Small intestine (tissue), 7 donors: Measurements from ENCODE around the gene TMEM178A. TPM values are rescaled to one million over a fixed set of nuclear protein-coding genes. Genes with fewer than 3 reads are reported as not detected.
"Not testable (repeated sequence)": the region's sequence is repeated elsewhere in the genome, so short reads cannot be mapped to it uniquely, and the experiment has no call there.

Source experiments
- DNase-seq, 2 donors: peaks; one replicate each; pipeline versions ENCODE4 v3.0.0 to v3.0.0-alpha.2; 2013
- FAIRE-seq: peaks from 2 replicates; lab custom pipeline; 2012; peaks lifted over from hg19 to GRCh38; lab: Jason Lieb, UNC
- H3K27ac ChIP-seq, 3 donors: one replicate each; pipeline ENCODE4 v1.5.1; 2013; ENCODE audit warnings: low read length in 2 of 3, mild to moderate bottlenecking in 2 of 3, control low read depth in 1 of 3, inconsistent platforms in 1 of 3, low read depth in 1 of 3, moderate library complexity in 1 of 3
- H3K27me3 ChIP-seq, 3 donors: one replicate each; pipeline ENCODE4 v1.6.1; 2013; ENCODE audit warnings: low read length in 3 of 3, inconsistent platforms in 1 of 3; ENCODE audit not compliant: control insufficient read depth in 3 of 3, insufficient read depth in 3 of 3
- H3K36me3 ChIP-seq, 3 donors: one replicate each; pipeline ENCODE4 v1.6.1; 2013; ENCODE audit warnings: low read length in 3 of 3, inconsistent platforms in 1 of 3, low read depth in 1 of 3, mild to moderate bottlenecking in 1 of 3, moderate library complexity in 1 of 3; ENCODE audit not compliant: control insufficient read depth in 3 of 3, insufficient read depth in 2 of 3
- H3K4me1 ChIP-seq, 3 donors: one replicate each; pipeline ENCODE4 v1.6.1; 2013; ENCODE audit warnings: low read length in 2 of 3, inconsistent platforms in 1 of 3, low read depth in 1 of 3, mild to moderate bottlenecking in 1 of 3, moderate library complexity in 1 of 3; ENCODE audit not compliant: control insufficient read depth in 3 of 3, insufficient read depth in 2 of 3
- H3K4me3 ChIP-seq, 3 donors: one replicate each; pipeline ENCODE4 v1.5.1; 2013; ENCODE audit warnings: low read length in 3 of 3, control low read depth in 1 of 3, inconsistent platforms in 1 of 3, low read depth in 1 of 3, mild to moderate bottlenecking in 1 of 3, moderate library complexity in 1 of 3
- H3K9me3 ChIP-seq, 2 donors: one replicate each; pipeline ENCODE4 v1.6.1; 2013; ENCODE audit warnings: low read depth in 1 of 2, low read length in 1 of 2; ENCODE audit not compliant: control insufficient read depth in 2 of 2, insufficient read depth in 1 of 2
- WGBS, 3 donors: extraction: QIAGEN DNeasy Blood & Tissue Kit; methylation state at CpG; one replicate each; pipeline ENCODE4 v1.1.7; 2013; 5-methylcytosine and 5-hydroxymethylcytosine counted together
- polyA plus RNA-seq, 4 donors: library from polyadenylated mRNA; stranded (reverse) in 3 of 4; unstranded in 1 of 4; fragments of 200-250 nt in 3 of 4; fragments of 120-200 nt in 1 of 4; gene quantifications; one replicate each; pipeline versions ENCODE4 v1.2.1 to v1.2.3, GENCODE V29; 2013
- donor health status: healthy with polysubstance abuse.
- donor health status: control.
- donor health status: control.
- donor health status: Bipolar disorder and iron deficiency.
- donor health status: healthy.

TMEM178A gene
- polyA plus RNA-seq, 4 donors: 0.61 to 5.0 (median 3.0) TPM

- Histone ChIP-seq H3K36me3 (no peaks in the 10 kb centered on the region), H3K4me3 (no peak overlapping the region), H3K27ac (no peak overlapping the region), H3K27me3 (peaks cover 0 to 3% (median 0%) of the 10 kb centered on the region in 3 donors), H3K9me3 (peaks cover 0 to 2% of the 10 kb centered on the region in 2 donors), H3K4me1 (no peaks in the 10 kb centered on the region)
- DNase-seq: no peak
- FAIRE-seq: no peak
- 93 to 96% (median 96%) methylated on average over 3 of the region's 3 CpGs for WGBS, 3 donors
Observed at GRCh38 chr2:39650468-39650867, 15.2 kb upstream of the TMEM178A start.

- H3K9me3 ChIP-seq, H3K4me1 ChIP-seq, H3K27me3 ChIP-seq, H3K36me3 ChIP-seq, H3K4me3 ChIP-seq, FAIRE-seq, H3K27ac ChIP-seq, DNase-seq: not testable (repeated sequence)
- WGBS, 3 donors: 78 to 94% (median 90%) methylated on average over 2 of the region's 2 CpGs
Observed at GRCh38 chr2:39656215-39656614, 9.5 kb upstream of the TMEM178A start.

- Histone ChIP-seq H3K27me3 (no peaks in the 10 kb centered on the region), H3K27ac (no peak overlapping the region), H3K9me3 (peaks cover 0 to 2% of the 10 kb centered on the region in 2 donors), H3K4me1 (no peaks in the 10 kb centered on the region), H3K4me3 (no peak overlapping the region), H3K36me3 (no peaks in the 10 kb centered on the region)
- WGBS, 3 donors: 88 to 89% (median 88%) methylated on average over 7 of the region's 7 CpGs
- DNase-seq (no peak), FAIRE-seq (no peak)
Observed at GRCh38 chr2:39657287-39657937, 8.3 kb upstream of the TMEM178A start.

GRCh38 chr2:39658371-39658770 lies 7.3 kb upstream of the TMEM178A start:
- Histone ChIP-seq H3K4me3 (no peak overlapping the region), H3K9me3 (peaks cover 0 to 2% of the 10 kb centered on the region in 2 donors), H3K27me3 (no peaks in the 10 kb centered on the region), H3K36me3 (no peaks in the 10 kb centered on the region), H3K27ac (no peak overlapping the region), H3K4me1 (no peaks in the 10 kb centered on the region)
- WGBS, 3 donors: 82 to 96% (median 95%) methylated on average over 2 of the region's 2 CpGs
- FAIRE-seq (no peak), DNase-seq (no peak)

- FAIRE-seq: no peak
- Histone ChIP-seq H3K36me3 (no peaks in the 10 kb centered on the region), H3K9me3 (peaks cover 0 to under 1% of the 10 kb centered on the region in 2 donors), H3K27me3 (peaks cover 0 to 7% (median 1%) of the 10 kb centered on the region in 3 donors), H3K4me3 (no peak overlapping the region), H3K4me1 (no peaks in the 10 kb centered on the region), H3K27ac (no peak overlapping the region)
- no peak for DNase-seq
- WGBS, 3 donors: 69 to 76% (median 69%) methylated on average over 3 of the region's 3 CpGs
Observed at GRCh38 chr2:39659765-39660611, 5.7 kb upstream of the TMEM178A start.

GRCh38 chr2:39660612-39661236 lies 5.0 kb upstream of the TMEM178A start:
- no peaks in the 10 kb centered on the region for H3K9me3 ChIP-seq
- H3K4me3 ChIP-seq: no peak overlapping the region
- 86 to 95% (median 93%) methylated on average over 3 of the region's 3 CpGs for WGBS, 3 donors
- FAIRE-seq (no peak), DNase-seq (no peak)
- H3K27ac ChIP-seq: no peak overlapping the region
- H3K4me1 ChIP-seq: no peaks in the 10 kb centered on the region
- peaks cover under 1 to 11% (median 5%) of the 10 kb centered on the region in 3 donors for H3K27me3 ChIP-seq
- no peaks in the 10 kb centered on the region for H3K36me3 ChIP-seq

GRCh38 chr2:39661826-39662225 lies 3.9 kb upstream of the TMEM178A start:
- WGBS, 3 donors: 55 to 85% (median 69%) methylated on average over 1 of the region's 1 CpG
- DNase-seq (no peak), FAIRE-seq (no peak)
- no peak overlapping the region for H3K4me3 ChIP-seq
- peaks cover 0 to 6% (median 0%) of the 10 kb centered on the region in 3 donors for H3K4me1 ChIP-seq
- H3K27ac ChIP-seq: no peak overlapping the region
- no peaks in the 10 kb centered on the region for H3K9me3 ChIP-seq
- H3K27me3 ChIP-seq: peaks cover 5 to 17% (median 8%) of the 10 kb centered on the region in 3 donors
- no peaks in the 10 kb centered on the region for H3K36me3 ChIP-seq

- Histone ChIP-seq H3K9me3 (no peaks in the 10 kb centered on the region), H3K4me1 (peaks cover 0 to 9% (median 0%) of the 10 kb centered on the region in 3 donors), H3K27ac (no peak overlapping the region), H3K4me3 (no peak overlapping the region), H3K36me3 (no peaks in the 10 kb centered on the region), H3K27me3 (peaks cover 8 to 32% (median 16%) of the 10 kb centered on the region in 3 donors)
- no peak for FAIRE-seq
- DNase-seq: no peak
- 95 to 98% (median 96%) methylated on average over 2 of the region's 2 CpGs for WGBS, 3 donors
Observed at GRCh38 chr2:39663187-39663930, 2.4 kb upstream of the TMEM178A start.
